ENCODE measurements around the gene ZBTB20.

The ZBTB20 gene

GRCh38 chr3:114351123-114351821 lies 795.8 kb downstream of the ZBTB20 start:
- no peak for DNase-seq

GRCh38 chr3:114350690-114351089 lies 796.4 kb downstream of the ZBTB20 start:
- DNase-seq = no peak

- DNase-seq = no peak
Observed at GRCh38 chr3:114350271-114350670, 796.8 kb downstream of the ZBTB20 start.

- no peak for DNase-seq
Observed at GRCh38 chr3:114344492-114344891, 802.6 kb downstream of the ZBTB20 start.

- DNase-seq = peak in 1 of 2 donors; percentile 37
Observed at GRCh38 chr3:114338651-114339357, 808.3 kb downstream of the ZBTB20 start.

GRCh38 chr3:114336857-114337256 lies 810.2 kb downstream of the ZBTB20 start:
- no peak for DNase-seq

- DNase-seq = no peak
Observed at GRCh38 chr3:114336122-114336697, 810.9 kb downstream of the ZBTB20 start.

GRCh38 chr3:114333923-114334240 lies 813.2 kb downstream of the ZBTB20 start:
- no peak for DNase-seq

- DNase-seq = no peak
Observed at GRCh38 chr3:114333180-114333922, 813.7 kb downstream of the ZBTB20 start.

GRCh38 chr3:114332342-114333179 lies 814.5 kb downstream of the ZBTB20 start:
- DNase-seq = no peak

- no peak for DNase-seq
Observed at GRCh38 chr3:114331710-114332109, 815.4 kb downstream of the ZBTB20 start.

GRCh38 chr3:114331007-114331406 lies 816.1 kb downstream of the ZBTB20 start:
- no peak for DNase-seq

- no peak for DNase-seq
Observed at GRCh38 chr3:114329823-114330222, 817.3 kb downstream of the ZBTB20 start.

- no peak for DNase-seq
Observed at GRCh38 chr3:114328345-114328744, 818.7 kb downstream of the ZBTB20 start.

GRCh38 chr3:114327665-114328064 lies 819.4 kb downstream of the ZBTB20 start:
- no peak for DNase-seq

- no peak for DNase-seq
Observed at GRCh38 chr3:114323546-114324254, 823.4 kb downstream of the ZBTB20 start.

GRCh38 chr3:114320246-114320645 lies 826.8 kb downstream of the ZBTB20 start:
- no peak for DNase-seq

GRCh38 chr3:114319453-114319852 lies 827.6 kb downstream of the ZBTB20 start:
- DNase-seq = no peak

GRCh38 chr3:114318295-114318694 lies 828.8 kb downstream of the ZBTB20 start:
- no peak for DNase-seq

GRCh38 chr3:114314282-114314681 lies 832.8 kb downstream of the ZBTB20 start:
- DNase-seq = no peak

GRCh38 chr3:114313426-114313825 lies 833.7 kb downstream of the ZBTB20 start:
- no peak for DNase-seq

GRCh38 chr3:114310695-114311094 lies 836.4 kb downstream of the ZBTB20 start:
- DNase-seq = no peak
